GM12874 (cell line): ENCODE data around the gene TRIM5.
A peak's percentile ranks its signal among the peaks of the same experiment; 100 is the strongest.

ENCODE experiments used
- CTCF ChIP-seq: IDR thresholded peaks from 2 replicates; pipeline ENCODE4 v1.5.1; 2011; ENCODE audit warnings: low read depth, mild to moderate bottlenecking, control low read depth, low read length, moderate library complexity; ENCODE audit not compliant: insufficient read depth

Gene TRIM5, protein sequence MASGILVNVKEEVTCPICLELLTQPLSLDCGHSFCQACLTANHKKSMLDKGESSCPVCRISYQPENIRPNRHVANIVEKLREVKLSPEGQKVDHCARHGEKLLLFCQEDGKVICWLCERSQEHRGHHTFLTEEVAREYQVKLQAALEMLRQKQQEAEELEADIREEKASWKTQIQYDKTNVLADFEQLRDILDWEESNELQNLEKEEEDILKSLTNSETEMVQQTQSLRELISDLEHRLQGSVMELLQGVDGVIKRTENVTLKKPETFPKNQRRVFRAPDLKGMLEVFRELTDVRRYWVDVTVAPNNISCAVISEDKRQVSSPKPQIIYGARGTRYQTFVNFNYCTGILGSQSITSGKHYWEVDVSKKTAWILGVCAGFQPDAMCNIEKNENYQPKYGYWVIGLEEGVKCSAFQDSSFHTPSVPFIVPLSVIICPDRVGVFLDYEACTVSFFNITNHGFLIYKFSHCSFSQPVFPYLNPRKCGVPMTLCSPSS

DNA sequence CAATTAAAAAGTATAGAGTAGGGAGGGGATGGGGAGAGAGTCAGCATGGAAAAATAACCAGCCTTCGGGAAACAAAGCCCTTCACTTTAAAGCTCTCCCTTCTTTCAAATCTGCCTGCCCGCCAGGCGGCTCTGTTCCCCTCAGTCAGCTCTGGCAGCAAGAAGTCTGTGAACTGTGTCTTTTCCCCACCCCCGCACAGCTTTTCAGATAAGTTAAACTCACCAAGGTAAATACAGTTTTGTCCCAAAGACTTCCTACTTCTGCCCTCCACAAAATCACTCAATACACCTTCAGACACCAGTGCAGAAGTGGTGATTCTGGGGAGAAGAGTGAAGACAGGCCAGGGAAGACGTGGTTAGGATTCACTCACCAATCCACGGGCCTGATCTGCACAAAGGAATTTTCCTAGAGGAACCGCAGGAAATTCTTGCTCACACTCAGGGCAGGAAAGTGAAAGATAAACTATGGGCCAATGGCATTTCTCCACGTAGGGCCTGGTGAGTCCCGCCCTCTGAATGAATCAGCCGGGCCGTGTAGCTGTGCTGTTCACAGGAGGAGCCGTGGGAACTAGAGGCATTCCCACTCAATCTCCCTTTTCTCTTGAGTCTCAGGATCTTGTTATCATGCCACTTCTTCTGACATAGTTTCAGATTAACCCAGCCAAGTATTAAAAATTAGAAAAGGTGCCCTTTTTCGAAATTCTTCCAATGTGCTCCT is at the start of gene TRIM5:
Gene TRIM5, minus strand, starts transcription at position 429 of the 717 bp plus-strand sequence. CDS start 4,897 bp downstream, outside the sequence.
- TF ChIP-seq CTCF = peak; percentile 58

- no peak for TF ChIP-seq CTCF
Measured at GRCh38 chr11:5727691-5728090, 42.8 kb upstream of the TRIM5 start.

- no peak for TF ChIP-seq CTCF
Measured at GRCh38 chr11:5726351-5726750, 41.5 kb upstream of the TRIM5 start.

GRCh38 chr11:5722622-5723021 is 37.7 kb upstream of the TRIM5 start:
- TF ChIP-seq CTCF = no peak

DNA sequence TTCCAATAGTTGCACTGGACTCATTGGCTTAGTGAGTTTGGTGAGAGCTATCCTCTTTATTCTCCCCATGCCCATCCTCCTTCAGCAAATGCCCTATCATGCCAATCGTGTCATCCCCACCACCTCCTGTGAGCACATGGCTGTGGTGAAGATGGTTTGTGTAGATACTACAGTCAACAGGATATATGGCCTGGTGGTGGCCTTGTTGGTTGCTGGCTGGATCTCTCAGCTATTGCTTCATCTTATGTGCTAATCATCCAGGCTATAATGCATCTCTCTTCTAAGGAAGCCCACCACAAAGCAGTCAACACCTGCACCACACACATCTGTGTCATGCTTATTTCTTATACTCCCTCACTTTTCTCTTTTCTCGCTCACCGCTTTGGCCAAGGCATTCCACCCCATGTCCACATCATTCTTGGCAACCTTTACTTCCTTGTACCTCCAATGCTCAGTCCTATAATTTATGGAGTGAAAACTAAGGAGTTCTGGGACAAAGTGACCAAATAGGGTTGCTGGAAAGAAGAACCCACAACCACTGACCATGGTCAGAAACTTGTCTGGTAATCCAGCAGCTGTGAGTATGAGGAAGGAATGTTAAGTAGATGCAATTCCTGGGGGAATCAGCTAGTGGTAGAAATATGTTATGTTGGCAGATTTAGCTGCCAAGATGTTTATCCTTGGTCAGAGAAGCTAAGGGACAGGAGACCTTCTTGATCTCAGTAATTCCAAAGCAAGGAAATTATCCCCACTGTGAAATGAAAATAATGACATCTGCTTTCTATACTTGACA is 35.0 kb upstream of the TRIM5 start:
- no peak for TF ChIP-seq CTCF

GRCh38 chr11:5713695-5714094 is 28.8 kb upstream of the TRIM5 start:
- TF ChIP-seq CTCF = no peak

- TF ChIP-seq CTCF = peak; percentile 20; the same call in 1 of the 2 replicates
Measured at GRCh38 chr11:5712507-5712906, 27.6 kb upstream of the TRIM5 start.
